SW480 (cell line): ENCODE measurements around the gene MRPL44.

Experiments used
- DNase-seq: peaks from one replicate; pipeline ENCODE4 v3.0.0-alpha.2; 2016; ENCODE audit warnings: low spot score

MRPL44 gene

DNA sequence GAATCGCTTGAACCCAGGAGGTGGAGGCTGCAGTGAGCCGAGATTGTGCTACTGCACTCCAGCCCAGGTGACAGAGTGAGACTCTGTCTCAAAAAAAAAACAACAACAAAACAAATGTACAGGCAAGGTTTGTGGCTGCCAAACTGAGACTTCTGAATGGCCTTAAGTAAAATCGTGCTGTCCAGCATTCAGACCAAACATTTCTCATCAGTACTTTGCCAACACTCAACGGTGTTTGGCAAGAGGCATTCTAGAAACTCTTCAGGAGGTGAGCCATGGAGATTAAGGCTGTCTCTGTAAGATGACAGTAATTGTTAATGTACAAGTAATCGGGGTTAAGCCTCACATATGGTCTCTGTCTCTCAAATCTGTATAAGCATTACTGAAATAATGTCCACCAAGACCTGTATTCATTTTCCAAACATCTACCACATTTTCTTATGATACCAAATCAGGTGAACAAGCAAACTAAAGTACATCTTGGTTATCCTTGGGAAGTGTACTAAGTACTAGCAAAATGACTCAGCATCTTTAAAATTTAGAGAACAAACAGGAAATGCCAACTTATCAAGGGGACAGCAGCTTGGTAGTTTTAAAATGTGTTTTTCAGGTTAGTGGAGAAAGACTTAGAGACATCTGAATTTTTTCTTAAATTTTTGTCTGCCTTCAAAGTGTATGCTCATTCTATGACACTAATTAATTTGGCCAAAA lies 52.5 kb downstream of the MRPL44 start:
- DNase-seq, result no peak

DNA sequence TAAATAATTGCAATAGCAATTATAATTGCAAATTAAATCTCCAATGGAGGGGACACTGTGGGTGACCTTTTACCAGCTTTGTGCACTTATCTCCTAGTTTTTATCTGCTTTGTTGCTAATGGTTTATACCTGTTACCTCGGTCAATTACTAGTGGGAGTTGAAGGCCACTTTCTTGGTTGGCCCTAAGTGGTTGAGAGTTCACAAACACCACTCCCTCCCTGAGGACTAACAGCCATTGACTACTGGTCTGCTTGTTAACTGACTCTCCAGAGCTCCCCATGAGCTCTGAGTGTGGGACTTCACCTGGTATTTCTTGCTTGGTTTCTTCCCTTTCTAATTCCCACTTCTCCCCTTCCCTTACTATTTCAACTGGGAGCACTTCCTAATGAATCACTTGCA lies 54.6 kb downstream of the MRPL44 start:
- no peak for DNase-seq

DNA sequence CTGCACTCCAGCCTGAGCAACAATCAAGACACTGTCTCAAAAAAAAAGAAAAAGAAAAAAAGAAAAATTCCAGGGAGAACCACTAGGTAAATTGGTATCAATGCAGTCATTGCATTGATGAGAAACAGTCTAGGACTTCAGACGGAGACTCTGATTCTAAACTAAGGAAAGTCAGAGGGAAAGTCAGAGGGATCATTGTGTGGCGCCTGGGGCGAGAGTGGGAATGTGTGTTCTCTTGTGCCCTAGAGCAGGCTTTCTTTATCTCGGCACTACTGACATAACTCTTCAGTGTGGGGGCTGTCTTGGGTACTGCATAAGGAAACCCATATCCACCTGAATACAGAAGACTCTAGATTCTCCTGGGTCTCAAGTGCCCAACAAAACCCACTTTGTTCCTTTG lies 57.1 kb downstream of the MRPL44 start:
- DNase-seq, result no peak

DNA sequence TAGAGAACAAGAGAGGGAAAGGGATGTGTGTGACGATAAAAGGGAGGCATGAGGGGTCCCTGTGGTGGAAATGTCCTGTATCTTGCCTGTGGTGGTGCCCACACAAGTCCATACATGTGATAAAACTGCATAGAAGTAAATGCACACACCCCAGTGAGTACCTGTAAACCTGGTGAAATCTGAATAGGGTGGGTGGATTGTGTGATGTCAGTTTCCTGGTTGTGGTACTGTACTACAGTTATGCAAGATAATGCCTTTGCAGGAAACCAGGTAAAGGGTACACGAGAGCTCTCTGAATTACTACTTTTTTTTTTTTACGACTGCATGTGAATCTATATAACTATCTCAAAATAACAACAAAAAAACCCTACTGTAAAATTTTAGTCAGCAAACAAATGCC lies 59.7 kb downstream of the MRPL44 start:
- no peak for DNase-seq
